HEK293 (cell line): ENCODE results near the gene HOXA3.
A peak's percentile ranks its signal among the peaks of the same experiment; 100 is the strongest.

Experiments
- BCL11A ChIP-seq: fragments of 450-650 bp; formaldehyde crosslinking; IDR thresholded peaks from 2 replicates; pipeline ENCODE4 v1.5.1; 2016; ENCODE audit warnings: low read depth, missing biosample characterization, missing genetic modification characterization
- KLF8 ChIP-seq: fragments of 450-650 bp; formaldehyde crosslinking; IDR thresholded peaks from 2 replicates; pipeline ENCODE4 v1.5.1; 2016; ENCODE audit warnings: missing biosample characterization, missing genetic modification characterization
- MZF1 ChIP-seq: fragments of 450-650 bp; formaldehyde crosslinking; IDR thresholded peaks from 2 replicates; pipeline ENCODE4 v1.5.1; 2017; ENCODE audit warnings: missing biosample characterization, missing genetic modification characterization, borderline replicate concordance
- OSR2 ChIP-seq: fragments of 450-650 bp; formaldehyde crosslinking; IDR thresholded peaks from 2 replicates; pipeline ENCODE4 v1.5.1; 2016; ENCODE audit warnings: missing biosample characterization, missing genetic modification characterization
- REST ChIP-seq: fragments of 450-650 bp; formaldehyde crosslinking; IDR thresholded peaks from 2 replicates; pipeline ENCODE4 v1.5.1; 2016; ENCODE audit warnings: missing biosample characterization, missing genetic modification characterization
- SCRT1 ChIP-seq: fragments of 450-650 bp; formaldehyde crosslinking; IDR thresholded peaks from 2 replicates; pipeline ENCODE4 v1.5.1; 2016; ENCODE audit warnings: missing biosample characterization, missing genetic modification characterization, borderline replicate concordance
- SP2 ChIP-seq: fragments of 450-650 bp; formaldehyde crosslinking; IDR thresholded peaks from 2 replicates; pipeline ENCODE4 v1.5.1; 2016; ENCODE audit warnings: missing biosample characterization, missing genetic modification characterization
- TCF7L2 ChIP-seq: IDR thresholded peaks from 2 replicates; pipeline ENCODE4 v1.6.1; 2011; ENCODE audit warnings: low read depth, mild to moderate bottlenecking, inconsistent platforms, low read length, moderate library complexity, borderline replicate concordance
- WT1 ChIP-seq: fragments of 450-650 bp; formaldehyde crosslinking; IDR thresholded peaks from 2 replicates; pipeline ENCODE4 v1.5.1; 2016; ENCODE audit warnings: missing biosample characterization, missing genetic modification characterization
- ZEB2 ChIP-seq: fragments of 450-650 bp; formaldehyde crosslinking; IDR thresholded peaks from 2 replicates; pipeline ENCODE4 v1.5.1; 2016; ENCODE audit warnings: missing biosample characterization, missing genetic modification characterization
- ZNF157 ChIP-seq: fragments of 450-650 bp; formaldehyde crosslinking; IDR thresholded peaks from 2 replicates; pipeline ENCODE4 v1.5.1; 2016; ENCODE audit warnings: missing biosample characterization, missing genetic modification characterization
- ZNF16 ChIP-seq: fragments of 450-650 bp; formaldehyde crosslinking; IDR thresholded peaks from 2 replicates; pipeline ENCODE4 v1.5.1; 2016; ENCODE audit warnings: low read depth, missing biosample characterization, missing genetic modification characterization
- ZNF280D ChIP-seq: fragments of 450-650 bp; formaldehyde crosslinking; IDR thresholded peaks from 2 replicates; pipeline ENCODE4 v1.5.1; 2016; ENCODE audit warnings: missing biosample characterization, missing genetic modification characterization
- ZNF335 ChIP-seq: fragments of 450-650 bp; formaldehyde crosslinking; conservative IDR thresholded peaks from 2 replicates; pipeline ENCODE4 v1.5.1; 2016; ENCODE audit warnings: missing biosample characterization, missing genetic modification characterization
- ZNF394 ChIP-seq: fragments of 450-650 bp; formaldehyde crosslinking; IDR thresholded peaks from 2 replicates; pipeline ENCODE4 v1.5.1; 2016; ENCODE audit warnings: missing biosample characterization, missing genetic modification characterization, mild to moderate bottlenecking, moderate library complexity, borderline replicate concordance
- ZNF416 ChIP-seq: fragments of 450-650 bp; formaldehyde crosslinking; IDR thresholded peaks from 2 replicates; pipeline ENCODE4 v1.5.1; 2016; ENCODE audit warnings: missing biosample characterization, missing genetic modification characterization
- ZNF514 ChIP-seq: fragments of 450-650 bp; formaldehyde crosslinking; IDR thresholded peaks from 2 replicates; pipeline ENCODE4 v1.5.1; 2016; ENCODE audit warnings: missing biosample characterization, missing genetic modification characterization
- ZNF621 ChIP-seq: fragments of 450-650 bp; formaldehyde crosslinking; IDR thresholded peaks from 2 replicates; pipeline ENCODE4 v1.5.1; 2017; ENCODE audit warnings: missing biosample characterization, missing genetic modification characterization
- ZNF626 ChIP-seq: fragments of 450-650 bp; sonication (Bioruptor Pico); formaldehyde crosslinking; IDR thresholded peaks from 2 replicates; pipeline ENCODE4 v1.5.1; 2018; ENCODE audit warnings: missing biosample characterization, missing genetic modification characterization, inconsistent platforms
- ZNF776 ChIP-seq: fragments of 450-650 bp; formaldehyde crosslinking; IDR thresholded peaks from 2 replicates; pipeline ENCODE4 v1.5.0; 2017; ENCODE audit warnings: missing biosample characterization, missing genetic modification characterization, borderline replicate concordance
- ZNF791 ChIP-seq: fragments of 450-650 bp; formaldehyde crosslinking; IDR thresholded peaks from 2 replicates; pipeline ENCODE4 v1.5.1; 2016; ENCODE audit warnings: missing biosample characterization, missing genetic modification characterization
- ZNF843 ChIP-seq: fragments of 450-650 bp; formaldehyde crosslinking; IDR thresholded peaks from 2 replicates; pipeline ENCODE4 v1.5.1; 2016; ENCODE audit warnings: missing biosample characterization, missing genetic modification characterization
- ZSCAN5A ChIP-seq: fragments of 450-650 bp; formaldehyde crosslinking; IDR thresholded peaks from 2 replicates; pipeline ENCODE4 v1.5.1; 2016; ENCODE audit warnings: missing biosample characterization, missing genetic modification characterization
- ZXDB ChIP-seq: fragments of 450-650 bp; formaldehyde crosslinking; IDR thresholded peaks from 2 replicates; pipeline ENCODE4 v1.5.1; 2016; ENCODE audit warnings: missing biosample characterization, missing genetic modification characterization
- TF ChIP-seq, protein P1 (sequence below): fragments of 450-650 bp; formaldehyde crosslinking; IDR thresholded peaks from 2 replicates; pipeline ENCODE4 v1.5.1; 2016; ENCODE audit warnings: missing biosample characterization, missing genetic modification characterization
- TF ChIP-seq, protein P2 (sequence below): fragments of 450-650 bp; formaldehyde crosslinking; IDR thresholded peaks from 2 replicates; pipeline ENCODE4 v1.5.1; 2016; ENCODE audit warnings: missing biosample characterization, missing genetic modification characterization, low read depth
- TF ChIP-seq, protein P3 (sequence below): fragments of 450-650 bp; formaldehyde crosslinking; IDR thresholded peaks from 2 replicates; pipeline ENCODE4 v1.5.1; 2016; ENCODE audit warnings: missing biosample characterization, missing genetic modification characterization

HOXA3 gene

DNA sequence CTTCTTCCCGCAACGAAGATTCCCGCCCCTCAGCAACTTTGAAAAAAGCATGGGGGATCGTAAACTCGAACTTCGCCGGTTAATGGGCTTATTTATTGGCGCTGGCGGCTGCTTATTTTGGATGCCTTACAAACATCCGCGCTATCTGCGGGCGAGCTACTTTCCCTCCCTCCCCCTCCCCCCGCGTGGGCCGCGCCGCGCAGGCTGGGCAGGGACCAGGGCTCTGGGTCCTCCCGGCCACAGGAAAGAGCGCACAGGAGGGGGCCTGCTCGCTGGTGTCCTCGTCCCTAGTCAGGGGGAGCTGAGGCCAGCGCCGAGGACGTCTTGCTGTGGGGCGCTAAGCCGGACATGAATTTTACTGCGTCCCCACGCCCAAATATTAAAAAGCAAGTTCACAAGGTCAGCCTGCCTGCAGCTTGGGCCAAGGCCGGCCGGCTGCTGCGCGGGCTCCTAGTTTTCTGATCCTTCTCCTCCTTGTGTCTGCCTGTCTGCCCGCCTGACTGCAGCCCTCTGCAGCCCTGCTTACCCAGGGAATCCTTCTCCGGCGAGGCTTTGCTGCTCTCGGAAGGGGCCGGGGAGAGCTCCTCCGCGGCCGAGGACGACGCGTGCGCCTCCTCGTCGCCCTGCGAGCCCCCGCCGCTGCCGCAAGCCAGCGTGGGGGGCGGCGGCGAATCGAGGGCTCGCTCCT is 20.6 kb upstream of the HOXA3 start (continued):
- TF ChIP-seq REST (tag by site-specific recombination) (no peak), SCRT1 (tag by site-specific recombination) (no peak), BCL11A (tag by site-specific recombination) (peak; percentile 78; the same call in 1 of the 2 replicates), ZNF394 (peak; percentile 56), ZNF776 (tag by site-specific recombination) (no peak), ZNF621 (tag by site-specific recombination) (no peak), ZNF791 (tag by site-specific recombination) (no peak), WT1 (tag by site-specific recombination) (peak; percentile 79), ZNF626 (tag by site-specific recombination) (no peak), ZNF16 (tag by site-specific recombination) (no peak), TCF7L2 (peak; percentile 38; the same call in 1 of the 2 replicates), ZNF157 (no peak), ZNF843 (peak; percentile 84; the same call in 1 of the 2 replicates), ZEB2 (peak; percentile 75; the same call in 1 of the 2 replicates), MZF1 (tag by site-specific recombination) (peak; percentile 39; the same call in 1 of the 2 replicates), OSR2 (tag by site-specific recombination) (peak; percentile 54), ZSCAN5A (tag by site-specific recombination) (no peak), ZNF280D (tag by site-specific recombination) (no peak), ZNF416 (tag by site-specific recombination) (no peak), ZXDB (tag by site-specific recombination) (peak; percentile 88), ZNF514 (no peak), SP2 (peak; percentile 65), ZNF335 (tag by site-specific recombination) (peak; percentile 91), KLF8 (0 out of 2 replicates have a peak, but pooled peaks have one; percentile 40)
- TF ChIP-seq, protein P1, sequence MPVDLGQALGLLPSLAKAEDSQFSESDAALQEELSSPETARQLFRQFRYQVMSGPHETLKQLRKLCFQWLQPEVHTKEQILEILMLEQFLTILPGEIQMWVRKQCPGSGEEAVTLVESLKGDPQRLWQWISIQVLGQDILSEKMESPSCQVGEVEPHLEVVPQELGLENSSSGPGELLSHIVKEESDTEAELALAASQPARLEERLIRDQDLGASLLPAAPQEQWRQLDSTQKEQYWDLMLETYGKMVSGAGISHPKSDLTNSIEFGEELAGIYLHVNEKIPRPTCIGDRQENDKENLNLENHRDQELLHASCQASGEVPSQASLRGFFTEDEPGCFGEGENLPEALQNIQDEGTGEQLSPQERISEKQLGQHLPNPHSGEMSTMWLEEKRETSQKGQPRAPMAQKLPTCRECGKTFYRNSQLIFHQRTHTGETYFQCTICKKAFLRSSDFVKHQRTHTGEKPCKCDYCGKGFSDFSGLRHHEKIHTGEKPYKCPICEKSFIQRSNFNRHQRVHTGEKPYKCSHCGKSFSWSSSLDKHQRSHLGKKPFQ (tag by site-specific recombination), result no peak
- TF ChIP-seq, protein P2, sequence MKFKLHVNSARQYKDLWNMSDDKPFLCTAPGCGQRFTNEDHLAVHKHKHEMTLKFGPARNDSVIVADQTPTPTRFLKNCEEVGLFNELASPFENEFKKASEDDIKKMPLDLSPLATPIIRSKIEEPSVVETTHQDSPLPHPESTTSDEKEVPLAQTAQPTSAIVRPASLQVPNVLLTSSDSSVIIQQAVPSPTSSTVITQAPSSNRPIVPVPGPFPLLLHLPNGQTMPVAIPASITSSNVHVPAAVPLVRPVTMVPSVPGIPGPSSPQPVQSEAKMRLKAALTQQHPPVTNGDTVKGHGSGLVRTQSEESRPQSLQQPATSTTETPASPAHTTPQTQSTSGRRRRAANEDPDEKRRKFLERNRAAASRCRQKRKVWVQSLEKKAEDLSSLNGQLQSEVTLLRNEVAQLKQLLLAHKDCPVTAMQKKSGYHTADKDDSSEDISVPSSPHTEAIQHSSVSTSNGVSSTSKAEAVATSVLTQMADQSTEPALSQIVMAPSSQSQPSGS (tag by site-specific recombination), result no peak
- TF ChIP-seq, protein P3, sequence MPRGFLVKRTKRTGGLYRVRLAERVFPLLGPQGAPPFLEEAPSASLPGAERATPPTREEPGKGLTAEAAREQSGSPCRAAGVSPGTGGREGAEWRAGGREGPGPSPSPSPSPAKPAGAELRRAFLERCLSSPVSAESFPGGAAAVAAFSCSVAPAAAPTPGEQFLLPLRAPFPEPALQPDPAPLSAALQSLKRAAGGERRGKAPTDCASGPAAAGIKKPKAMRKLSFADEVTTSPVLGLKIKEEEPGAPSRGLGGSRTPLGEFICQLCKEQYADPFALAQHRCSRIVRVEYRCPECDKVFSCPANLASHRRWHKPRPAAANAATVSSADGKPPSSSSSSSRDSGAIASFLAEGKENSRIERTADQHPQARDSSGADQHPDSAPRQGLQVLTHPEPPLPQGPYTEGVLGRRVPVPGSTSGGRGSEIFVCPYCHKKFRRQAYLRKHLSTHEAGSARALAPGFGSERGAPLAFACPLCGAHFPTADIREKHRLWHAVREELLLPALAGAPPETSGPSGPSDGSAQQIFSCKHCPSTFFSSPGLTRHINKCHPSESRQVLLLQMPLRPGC (tag by site-specific recombination), result no peak
